ENCODE data around the gene FPR1.
A peak's percentile ranks its signal among the peaks of the same experiment; 100 is the strongest.

Gene FPR1

DNA sequence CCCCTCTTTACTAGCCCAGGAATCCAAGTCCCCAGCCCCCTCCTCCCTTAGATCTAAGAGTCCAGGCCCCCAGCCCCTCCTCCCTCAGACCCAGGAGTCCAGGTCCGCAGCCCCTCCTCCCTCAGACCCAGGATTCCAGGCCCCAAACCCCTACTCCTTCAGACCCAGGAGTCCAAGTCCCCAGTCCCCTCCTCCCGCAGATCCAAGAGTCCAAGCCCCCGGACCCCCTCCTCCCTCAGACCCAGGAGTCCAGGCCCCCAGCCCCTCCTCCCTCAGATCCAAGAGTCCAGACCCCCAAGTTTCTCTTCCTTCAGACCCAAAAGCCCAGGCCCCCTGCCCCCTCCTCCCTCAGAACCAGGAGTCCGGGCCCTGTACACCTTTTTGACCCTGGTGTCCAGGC lies 47.1 kb downstream of the FPR1 start:
- no peak for DNase-seq (ENCODE audit: low spot score)

DNA sequence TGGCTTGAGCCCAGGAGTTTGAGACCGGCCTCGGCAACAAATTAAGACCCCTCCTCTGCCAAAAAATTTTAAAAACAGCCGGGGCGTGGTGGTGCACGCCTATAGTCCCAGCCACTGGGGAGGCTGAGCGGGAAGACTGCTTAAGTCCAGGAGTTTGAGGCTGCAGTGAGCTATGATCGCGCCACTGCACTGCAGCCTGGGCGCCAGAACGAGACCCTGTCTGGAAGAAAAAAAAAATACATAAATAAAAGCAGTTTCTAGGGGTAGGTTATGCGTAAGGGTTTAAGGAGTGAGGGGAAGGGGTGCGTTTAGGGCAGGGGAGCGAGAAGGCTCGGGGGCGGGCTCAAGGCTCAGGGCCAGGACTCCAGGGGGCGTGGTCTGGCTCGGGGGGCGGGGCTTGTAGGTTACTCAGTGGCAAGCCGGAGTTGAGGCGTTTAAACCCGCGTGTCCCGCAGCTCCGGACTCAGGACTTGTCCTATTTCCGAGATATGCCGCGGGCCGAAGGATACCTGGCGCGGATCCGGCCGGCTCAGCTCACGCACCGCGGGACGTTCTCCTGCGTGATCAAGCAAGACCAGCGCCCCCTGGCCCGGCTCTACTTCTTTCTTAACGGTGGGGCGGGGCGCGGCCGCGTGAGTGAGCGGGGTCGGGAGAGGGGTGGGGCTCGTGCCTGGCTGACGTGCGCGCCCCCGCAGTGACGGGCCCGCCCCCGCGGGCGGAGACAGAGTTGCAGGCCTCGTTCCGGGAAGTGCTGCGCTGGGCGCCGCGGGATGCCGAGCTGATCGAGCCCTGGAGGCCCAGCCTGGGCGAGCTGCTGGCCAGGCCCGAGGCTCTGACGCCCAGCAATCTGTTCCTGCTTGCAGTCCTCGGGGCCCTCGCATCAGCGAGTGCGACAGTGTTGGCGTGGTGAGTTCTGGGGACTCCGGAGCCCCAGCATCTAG lies 47.8 kb downstream of the FPR1 start:
- peak; percentile 91 for DNase-seq (ENCODE audit: low spot score)

DNA sequence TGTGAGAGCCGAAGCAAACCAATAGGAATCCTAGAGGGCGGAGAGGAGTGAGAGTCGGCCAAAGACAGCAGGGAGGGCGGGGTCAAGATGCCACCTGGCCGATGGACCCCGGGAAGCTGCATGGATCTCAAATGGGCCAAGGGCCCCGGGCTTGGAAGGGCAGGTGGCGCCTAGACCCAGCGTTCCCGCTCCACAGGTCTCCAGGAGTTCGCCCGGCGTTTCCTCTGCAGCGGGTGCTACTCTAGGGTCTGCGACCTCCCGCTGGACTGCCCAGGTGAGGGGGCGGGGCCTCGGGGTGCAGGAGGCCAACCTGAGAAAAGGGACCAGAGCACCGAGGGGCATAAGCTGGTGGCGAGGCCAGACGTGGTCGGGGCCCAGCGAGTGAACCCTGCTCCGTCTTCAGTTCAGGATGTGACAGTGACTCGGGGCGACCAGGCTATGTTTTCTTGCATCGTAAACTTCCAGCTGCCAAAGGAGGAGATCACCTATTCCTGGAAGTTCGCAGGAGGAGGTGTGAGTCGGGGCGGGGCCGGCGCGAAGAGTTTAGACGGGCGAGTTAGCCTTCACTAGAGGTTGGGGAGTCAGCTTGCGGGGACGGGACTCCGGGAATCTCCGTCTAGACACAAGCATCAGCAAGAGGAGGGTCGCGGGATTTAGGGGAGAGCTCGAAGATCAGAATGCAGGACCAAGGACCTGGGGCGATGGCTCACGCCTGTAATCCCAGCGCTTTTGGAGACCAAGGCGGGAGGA lies 48.7 kb downstream of the FPR1 start:
- DNase-seq (ENCODE audit: low spot score): peak; percentile 38

DNA sequence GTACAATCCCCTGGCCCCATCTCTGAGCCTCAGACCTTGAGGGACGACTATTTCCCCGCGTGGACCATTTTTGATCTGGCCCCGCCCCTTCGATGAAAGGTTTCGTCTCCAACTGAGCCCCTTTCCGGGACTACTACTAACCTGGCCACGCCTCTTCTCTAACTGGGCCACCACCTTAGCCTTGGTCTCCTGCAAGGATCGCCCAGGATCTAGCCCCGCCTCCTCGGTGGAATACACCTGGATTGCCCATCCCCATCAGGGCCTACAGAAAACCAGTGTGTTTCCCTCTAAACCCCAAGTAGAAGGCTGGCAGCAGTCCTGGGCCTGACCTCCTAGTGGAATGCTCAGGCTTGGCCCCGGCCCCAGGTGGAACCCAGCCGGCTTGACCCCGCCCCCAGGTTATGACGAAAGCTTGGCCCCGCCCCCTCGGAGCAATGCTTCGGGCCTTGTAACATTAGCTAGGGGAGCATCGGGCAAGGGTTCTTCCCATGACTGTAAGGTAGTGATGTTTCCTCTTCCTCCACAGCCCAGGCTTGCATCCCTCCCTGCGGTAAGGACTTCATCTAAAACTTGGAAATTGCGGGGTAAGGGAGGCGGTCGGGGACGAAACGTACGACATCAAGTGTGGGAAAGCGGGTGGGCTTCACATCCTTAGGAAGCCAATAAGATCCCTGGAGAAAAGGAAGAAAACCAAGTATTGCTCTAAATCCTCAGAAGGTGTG lies 49.4 kb downstream of the FPR1 start:
- peak; percentile 79 for DNase-seq (ENCODE audit: low spot score)

DNA sequence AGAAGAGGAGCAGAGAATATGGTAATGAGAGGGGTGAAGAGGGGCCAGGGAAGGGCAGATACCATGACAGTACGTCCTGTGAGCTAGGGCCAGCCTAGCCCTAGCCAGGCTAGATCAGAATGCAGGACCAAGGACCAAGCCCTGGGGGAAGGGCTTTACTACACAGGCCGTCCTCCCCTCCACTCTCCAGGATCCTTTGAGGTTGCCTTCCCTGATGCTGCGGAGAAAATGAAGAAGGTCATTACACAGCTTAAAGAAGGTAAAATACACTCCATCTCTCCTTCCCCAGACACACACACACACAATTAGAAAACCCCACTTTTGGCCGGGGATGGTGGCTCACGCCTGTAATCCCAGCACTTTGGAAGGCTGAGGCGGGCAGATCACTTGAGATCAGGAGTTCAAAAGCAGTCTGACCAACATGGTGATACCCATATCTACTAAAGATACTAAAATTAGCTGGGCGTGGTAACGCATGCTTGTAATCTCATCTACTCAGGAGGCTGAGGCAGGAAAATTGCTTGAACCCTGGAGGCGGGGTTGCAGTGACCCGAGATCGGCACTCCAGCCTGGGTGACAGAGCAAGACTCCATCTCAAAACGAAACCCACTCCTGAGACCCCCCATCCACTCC lies 50.1 kb downstream of the FPR1 start:
- DNase-seq (ENCODE audit: low spot score): no peak

DNA sequence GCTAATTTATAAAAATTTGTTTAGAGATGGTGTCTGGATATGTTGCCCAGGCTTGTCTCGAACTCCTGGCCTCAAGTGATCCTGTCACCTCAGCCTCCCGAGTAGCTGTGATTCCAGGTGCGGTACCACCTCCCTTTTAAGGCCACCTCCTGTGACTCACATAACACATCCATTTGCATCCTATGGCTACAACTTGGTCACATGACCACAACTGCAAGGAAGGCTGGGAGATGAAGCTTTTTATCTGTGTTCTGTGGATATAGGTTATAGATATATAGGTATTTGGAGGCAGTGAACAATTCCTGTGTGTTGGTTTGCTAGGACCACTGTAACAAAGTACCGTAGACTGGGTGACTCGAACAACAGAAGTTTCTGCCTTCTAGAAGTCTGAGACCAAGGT lies 52.5 kb downstream of the FPR1 start:
- DNase-seq (ENCODE audit: low spot score): no peak

DNA sequence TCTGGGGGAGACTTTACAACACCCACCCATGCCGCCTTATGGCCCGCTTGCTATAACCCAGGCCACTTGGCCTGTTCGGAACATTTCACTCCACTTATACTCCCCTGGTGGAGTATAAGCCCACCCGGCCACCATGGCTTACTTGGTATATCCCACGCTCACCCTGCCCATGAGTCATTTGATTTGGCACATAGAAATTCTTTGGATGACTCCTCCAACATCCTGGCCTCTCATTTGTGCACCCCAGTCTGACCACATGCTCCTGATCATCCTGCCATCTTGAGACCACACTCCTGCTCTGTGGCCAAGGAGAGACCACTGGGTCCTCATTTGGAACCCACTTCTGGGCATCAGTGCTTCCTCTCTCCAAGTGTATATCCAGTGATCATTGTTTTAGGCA lies 53.4 kb downstream of the FPR1 start:
- peak; percentile 24 for DNase-seq (ENCODE audit: low spot score)

DNA sequence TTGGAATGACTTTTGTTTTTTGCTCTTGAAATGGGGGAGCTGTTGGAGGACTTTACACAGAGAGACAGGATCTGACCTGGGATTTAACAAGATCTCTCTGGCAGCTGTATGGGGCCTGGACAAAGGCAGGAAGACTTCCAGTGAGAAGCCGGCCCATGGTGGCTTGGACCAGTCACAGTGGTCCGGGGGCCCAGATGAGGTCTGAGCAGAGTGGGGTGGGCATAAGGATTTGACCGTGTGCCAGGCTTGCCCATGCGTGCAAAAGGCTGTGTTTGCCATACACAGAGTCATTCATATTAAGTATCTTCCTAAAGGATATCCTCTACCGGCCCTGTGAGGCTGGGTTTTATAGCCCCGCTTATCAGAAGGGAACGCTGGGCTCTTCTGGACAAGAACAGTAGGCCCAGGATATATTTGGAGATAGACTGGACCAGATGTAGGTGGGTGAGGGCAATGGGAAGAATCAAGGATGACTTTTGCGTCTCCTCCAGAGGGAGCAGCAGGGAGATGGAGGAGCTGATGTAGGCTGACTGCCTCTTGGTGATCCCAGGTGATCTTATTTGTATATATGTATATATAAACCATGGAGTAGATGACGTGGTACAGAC lies 54.4 kb downstream of the FPR1 start:
- no peak for DNase-seq (ENCODE audit: low spot score)

DNA sequence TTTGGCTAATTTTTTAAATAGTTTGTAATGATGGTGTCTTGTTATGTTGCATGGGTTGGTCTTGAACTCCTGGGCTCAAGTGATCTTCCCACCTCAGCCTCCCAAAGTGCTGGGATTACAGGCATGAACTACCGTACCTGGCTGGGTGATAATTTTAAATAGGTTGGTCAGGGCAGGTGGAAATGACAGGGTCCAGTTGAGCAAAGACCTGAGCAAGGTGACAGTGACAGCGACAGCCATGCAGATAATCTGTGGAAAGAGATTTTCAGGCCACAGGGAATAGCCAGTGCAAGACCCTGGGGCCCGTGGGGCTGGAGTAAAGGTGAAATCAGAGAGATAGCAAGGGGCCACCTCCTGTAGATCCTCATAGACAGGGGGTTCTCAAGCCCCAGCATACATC lies 55.1 kb downstream of the FPR1 start:
- DNase-seq (ENCODE audit: low spot score): no peak

Data from kidney tubule cell (primary cell).